Measurements from ENCODE around the gene MAN1C1. TPM values are rescaled to one million over a fixed set of nuclear protein-coding genes. Genes with fewer than 3 reads are reported as not detected.

The MAN1C1 gene
- total RNA-seq, 1 experiment from 2014 or later, result 0.11 TPM

DNA sequence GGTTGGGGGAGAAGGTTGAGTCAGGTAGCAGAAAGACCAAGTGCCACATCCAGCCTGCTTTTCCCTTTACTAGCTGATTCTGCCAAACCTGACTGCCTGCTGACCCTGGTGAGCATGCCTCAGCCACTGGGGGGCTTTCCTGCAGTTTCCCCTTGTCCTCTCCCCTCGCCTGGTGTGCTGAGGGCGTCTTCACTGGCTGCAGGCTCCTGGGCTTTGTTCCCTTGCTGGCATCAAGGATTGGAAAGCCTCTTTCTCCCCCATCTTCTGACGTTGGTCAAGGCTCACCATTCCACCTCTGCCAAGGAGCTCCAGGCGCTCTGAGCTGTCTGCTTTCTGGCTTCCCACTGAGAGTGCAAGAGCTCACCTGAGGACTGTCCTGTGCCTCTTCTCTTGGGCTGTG is 28.4 kb downstream of the MAN1C1 start:
- H2AFZ ChIP-seq (ENCODE audit: low read length), result no peak overlapping the region
- ATAC-seq (no peak), DNase-seq (no peak)
- H3K9me3 ChIP-seq (ENCODE audit: low read length), result no peaks in the 10 kb centered on the region
- ChIA-PET POLR2A (ENCODE audit: unreplicated experiment) (no interaction called here), CTCF (no interaction called here)
- no TSS peak for BruUV-seq (replicated peaks)
- H3K9me2 ChIP-seq (replicated peaks; ENCODE audit: low read length), result no peaks in the 10 kb centered on the region
- H3K4me2 ChIP-seq (ENCODE audit: low read length), result no peak overlapping the region
- no peak for TF ChIP-seq EZH2phosphoT487 (IDR thresholded peaks at IDR 0.05; ENCODE audit: borderline replicate concordance, low read length)
- TF ChIP-seq EZH2 (IDR thresholded peaks at IDR 0.05; ENCODE audit: low read length, unreplicated experiment), result no peak
- TF ChIP-seq, protein P1, sequence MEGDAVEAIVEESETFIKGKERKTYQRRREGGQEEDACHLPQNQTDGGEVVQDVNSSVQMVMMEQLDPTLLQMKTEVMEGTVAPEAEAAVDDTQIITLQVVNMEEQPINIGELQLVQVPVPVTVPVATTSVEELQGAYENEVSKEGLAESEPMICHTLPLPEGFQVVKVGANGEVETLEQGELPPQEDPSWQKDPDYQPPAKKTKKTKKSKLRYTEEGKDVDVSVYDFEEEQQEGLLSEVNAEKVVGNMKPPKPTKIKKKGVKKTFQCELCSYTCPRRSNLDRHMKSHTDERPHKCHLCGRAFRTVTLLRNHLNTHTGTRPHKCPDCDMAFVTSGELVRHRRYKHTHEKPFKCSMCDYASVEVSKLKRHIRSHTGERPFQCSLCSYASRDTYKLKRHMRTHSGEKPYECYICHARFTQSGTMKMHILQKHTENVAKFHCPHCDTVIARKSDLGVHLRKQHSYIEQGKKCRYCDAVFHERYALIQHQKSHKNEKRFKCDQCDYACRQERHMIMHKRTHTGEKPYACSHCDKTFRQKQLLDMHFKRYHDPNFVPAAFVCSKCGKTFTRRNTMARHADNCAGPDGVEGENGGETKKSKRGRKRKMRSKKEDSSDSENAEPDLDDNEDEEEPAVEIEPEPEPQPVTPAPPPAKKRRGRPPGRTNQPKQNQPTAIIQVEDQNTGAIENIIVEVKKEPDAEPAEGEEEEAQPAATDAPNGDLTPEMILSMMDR (conservative IDR thresholded peaks at IDR 0.05; ENCODE audit: low read depth, low read length), result no peak
- no peaks in the 10 kb centered on the region for H3K4me1 ChIP-seq (ENCODE audit: insufficient read depth, low read length)
- no peaks in the 10 kb centered on the region for H3F3A ChIP-seq (ENCODE audit: low read length, unreplicated experiment)
- no peaks in the 10 kb centered on the region for H3K36me3 ChIP-seq (ENCODE audit: low read depth, low read length)
- no peak overlapping the region for H3K27ac ChIP-seq (ENCODE audit: low read length)
- no peaks in the 10 kb centered on the region for H3K79me2 ChIP-seq (ENCODE audit: low read length)
- no peak overlapping the region for H3K9ac ChIP-seq (ENCODE audit: low read length)
- no peaks in the 10 kb centered on the region for H4K20me1 ChIP-seq (ENCODE audit: low read length)
- no peak overlapping the region for H3K4me3 ChIP-seq (ENCODE audit: low read length)
- intact Hi-C loops (cut with micrococcal nuclease), result no loop called here
- H3K27me3 ChIP-seq (ENCODE audit: low read length), result peaks cover 32% of the 10 kb centered on the region

DNA sequence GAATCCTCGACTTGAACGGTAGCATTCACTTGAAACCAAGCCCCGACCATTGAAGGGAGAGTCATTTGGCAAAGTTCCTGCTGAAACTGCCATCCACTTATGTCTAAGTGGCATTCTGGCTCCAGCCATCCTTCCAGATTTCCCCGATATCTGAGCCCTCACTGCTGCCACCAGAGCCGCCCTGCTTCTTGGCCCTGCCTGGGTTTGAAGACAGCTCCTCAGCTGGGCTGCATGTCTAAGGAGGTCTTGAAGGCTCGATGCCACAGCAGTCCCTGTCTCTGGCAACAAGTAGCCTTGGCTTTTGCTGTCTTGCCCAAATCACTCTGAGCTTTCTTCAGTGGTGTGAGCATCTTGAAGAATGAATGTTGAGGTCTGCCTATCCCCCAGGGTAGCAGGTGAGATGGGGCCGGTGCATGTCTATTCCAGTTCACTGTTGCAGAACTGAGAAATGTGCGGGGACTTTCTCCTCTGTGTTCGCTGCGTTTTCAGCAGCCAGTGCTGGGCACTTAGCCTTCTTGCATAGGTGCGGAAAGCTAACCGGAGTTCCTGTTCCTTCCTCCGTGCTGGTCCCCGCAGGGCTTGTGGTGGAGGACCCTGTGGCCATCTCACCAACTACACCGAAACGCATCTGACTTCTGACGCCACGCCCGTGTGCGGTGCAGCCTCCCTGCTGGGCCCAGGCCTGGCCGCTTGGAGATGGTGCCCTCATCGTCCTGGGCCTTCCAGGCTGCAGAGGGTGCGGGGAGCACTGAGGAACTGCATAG is 29.2 kb downstream of the MAN1C1 start:
- no peaks in the 10 kb centered on the region for H3K36me3 ChIP-seq (ENCODE audit: low read depth, low read length)
- no peaks in the 10 kb centered on the region for H3K9me3 ChIP-seq (ENCODE audit: low read length)
- H3K4me3 ChIP-seq (ENCODE audit: low read length), result no peak overlapping the region
- no TSS peak for BruUV-seq (replicated peaks)
- no peak overlapping the region for H2AFZ ChIP-seq (ENCODE audit: low read length)
- H3K9me2 ChIP-seq (replicated peaks; ENCODE audit: low read length), result no peaks in the 10 kb centered on the region
- intact Hi-C loops (cut with micrococcal nuclease), result no loop called here
- H3K4me1 ChIP-seq (ENCODE audit: insufficient read depth, low read length), result no peaks in the 10 kb centered on the region
- POLR2A ChIA-PET (ENCODE audit: unreplicated experiment), result no interaction called here
- DNase-seq, result no peak
- H3K79me2 ChIP-seq (ENCODE audit: low read length), result no peaks in the 10 kb centered on the region
- no peak overlapping the region for H3K27ac ChIP-seq (ENCODE audit: low read length)
- no peaks in the 10 kb centered on the region for H4K20me1 ChIP-seq (ENCODE audit: low read length)
- ATAC-seq, result no peak
- CTCF ChIA-PET, result no interaction called here
- no peak overlapping the region for H3K4me2 ChIP-seq (ENCODE audit: low read length)
- no peak overlapping the region for H3K9ac ChIP-seq (ENCODE audit: low read length)
- H3K27me3 ChIP-seq (ENCODE audit: low read length), result peaks cover 24% of the 10 kb centered on the region
- TF ChIP-seq EZH2phosphoT487 (IDR thresholded peaks at IDR 0.05; ENCODE audit: borderline replicate concordance, low read length), result no peak
- TF ChIP-seq EZH2 (IDR thresholded peaks at IDR 0.05; ENCODE audit: low read length, unreplicated experiment), result no peak
- TF ChIP-seq, protein P1 (conservative IDR thresholded peaks at IDR 0.05; ENCODE audit: low read depth, low read length), result no peak
- H3F3A ChIP-seq (ENCODE audit: low read length, unreplicated experiment), result no peaks in the 10 kb centered on the region

DNA sequence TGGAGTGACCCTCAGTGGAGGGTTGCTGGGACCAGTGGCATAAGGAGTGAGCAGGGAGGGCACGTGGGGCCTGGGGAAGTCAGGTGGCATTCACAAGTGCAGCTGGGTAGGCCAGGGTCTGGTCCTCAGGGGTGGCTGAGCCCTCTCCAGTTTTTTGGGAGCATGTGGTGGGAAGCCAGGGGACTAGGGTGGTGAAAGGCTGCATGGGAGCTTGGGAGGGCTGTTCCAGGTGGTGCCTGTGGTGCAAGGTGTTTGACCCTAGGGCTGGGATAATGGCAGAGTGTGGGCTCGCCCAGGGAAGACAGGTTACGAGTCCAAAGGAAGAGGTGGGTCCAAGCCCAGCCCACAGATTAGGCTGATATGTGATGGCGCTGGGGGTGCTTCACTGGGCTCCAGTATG is 30.5 kb downstream of the MAN1C1 start:
- no peaks in the 10 kb centered on the region for H3K9me3 ChIP-seq (ENCODE audit: low read length)
- ChIA-PET POLR2A (ENCODE audit: unreplicated experiment) (no interaction called here), CTCF (no interaction called here)
- no peaks in the 10 kb centered on the region for H3F3A ChIP-seq (ENCODE audit: low read length, unreplicated experiment)
- ATAC-seq (no peak), DNase-seq (no peak)
- peaks cover 12% of the 10 kb centered on the region for H3K27me3 ChIP-seq (ENCODE audit: low read length)
- no TSS peak for BruUV-seq (replicated peaks)
- no peaks in the 10 kb centered on the region for H3K36me3 ChIP-seq (ENCODE audit: low read depth, low read length)
- no peak overlapping the region for H3K27ac ChIP-seq (ENCODE audit: low read length)
- no peaks in the 10 kb centered on the region for H3K79me2 ChIP-seq (ENCODE audit: low read length)
- no peaks in the 10 kb centered on the region for H4K20me1 ChIP-seq (ENCODE audit: low read length)
- H3K9me2 ChIP-seq (replicated peaks; ENCODE audit: low read length), result no peaks in the 10 kb centered on the region
- TF ChIP-seq, protein P1 (conservative IDR thresholded peaks at IDR 0.05; ENCODE audit: low read depth, low read length), result no peak
- no peak for TF ChIP-seq EZH2 (IDR thresholded peaks at IDR 0.05; ENCODE audit: low read length, unreplicated experiment)
- no peak for TF ChIP-seq EZH2phosphoT487 (IDR thresholded peaks at IDR 0.05; ENCODE audit: borderline replicate concordance, low read length)
- intact Hi-C loops (cut with micrococcal nuclease), result no loop called here
- no peak overlapping the region for H3K9ac ChIP-seq (ENCODE audit: low read length)
- no peak overlapping the region for H3K4me2 ChIP-seq (ENCODE audit: low read length)
- H3K4me1 ChIP-seq (ENCODE audit: insufficient read depth, low read length), result no peaks in the 10 kb centered on the region
- no peak overlapping the region for H3K4me3 ChIP-seq (ENCODE audit: low read length)
- no peak overlapping the region for H2AFZ ChIP-seq (ENCODE audit: low read length)
